Bronchial epithelial cell (primary cell): ENCODE measurements around the gene ITSN1. TPM values are rescaled to one million over a fixed set of nuclear protein-coding genes. Genes with fewer than 3 reads are reported as not detected.

Source experiments
- DNase-seq: peaks from one replicate; pipeline ENCODE4 v3.0.0-alpha.2; 2010; ENCODE audit warnings: low read depth
- FAIRE-seq: peaks from 2 replicates; lab custom pipeline; 2011; peaks lifted over from hg19 to GRCh38; lab: Jason Lieb, UNC
- H3K27me3 ChIP-seq: 2 replicates; pipeline ENCODE4 v1.5.1; 2011; ENCODE audit warnings: low read length; ENCODE audit not compliant: control insufficient read depth, insufficient read depth
- H3K36me3 ChIP-seq: 2 replicates; pipeline ENCODE4 v1.5.1; 2011; ENCODE audit warnings: low read length; ENCODE audit not compliant: control insufficient read depth, insufficient read depth
- H3K4me3 ChIP-seq: 2 replicates; pipeline ENCODE4 v1.5.1; 2011; ENCODE audit warnings: mild to moderate bottlenecking, low read depth, low read length, control low read depth
- total RNA-seq: library from RNA; depleted of rRNA; stranded (reverse); fragments of >200 nt; gene quantifications from 2 replicates; pipeline ENCODE4 v1.2.1, GENCODE V29; 2014
- TF ChIP-seq, protein P1 (sequence below): IDR thresholded peaks from 2 replicates; pipeline ENCODE4 v1.5.1; 2011; ENCODE audit warnings: mild to moderate bottlenecking, moderate library complexity, low read length, control low read depth, inconsistent platforms; ENCODE audit not compliant: insufficient read depth, severe bottlenecking

ITSN1 gene
- total RNA-seq, 1 donor from 2014 or later = 15.0 TPM

DNA sequence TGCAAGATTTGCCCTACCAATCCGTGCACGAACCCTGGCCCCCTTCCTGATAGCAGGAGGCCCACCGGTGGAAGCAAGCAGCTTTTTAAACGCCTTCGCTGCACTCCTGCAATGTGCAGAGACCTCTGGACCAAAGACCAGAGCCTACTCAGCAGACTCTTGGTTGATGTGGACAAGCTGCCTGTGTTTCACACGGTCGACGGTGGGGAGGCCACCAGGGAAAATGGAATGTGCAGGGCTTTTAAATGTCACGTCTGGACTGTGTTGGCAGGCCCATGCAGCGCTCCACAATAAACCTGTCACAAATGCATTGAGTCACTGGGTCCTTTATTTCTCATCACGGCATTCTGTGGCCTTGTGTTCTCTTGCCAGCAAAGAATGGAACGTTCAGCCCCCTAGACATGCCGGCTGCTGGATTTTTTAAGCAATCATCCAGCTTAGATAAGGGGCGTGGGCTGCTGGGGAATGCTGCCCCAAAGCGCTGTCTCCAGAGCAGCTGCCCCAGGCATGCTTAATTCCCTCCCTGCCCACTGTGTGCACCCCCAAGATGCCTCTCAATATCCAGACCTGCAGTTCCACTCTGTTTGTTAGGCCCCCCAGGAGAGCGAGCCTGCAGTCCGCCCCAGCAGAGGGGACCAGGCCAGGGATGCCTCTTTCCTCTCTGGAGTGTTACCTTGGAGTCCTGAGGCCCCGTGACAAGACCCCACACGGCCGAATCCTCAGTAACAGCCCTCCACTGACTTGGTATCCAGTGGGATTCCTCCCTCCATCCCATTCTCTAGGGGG, 202.0 kb downstream of the ITSN1 start:
- no peak overlapping the region for H3K4me3 ChIP-seq
- DNase-seq = no peak
- FAIRE-seq = no peak
- TF ChIP-seq, protein P1, sequence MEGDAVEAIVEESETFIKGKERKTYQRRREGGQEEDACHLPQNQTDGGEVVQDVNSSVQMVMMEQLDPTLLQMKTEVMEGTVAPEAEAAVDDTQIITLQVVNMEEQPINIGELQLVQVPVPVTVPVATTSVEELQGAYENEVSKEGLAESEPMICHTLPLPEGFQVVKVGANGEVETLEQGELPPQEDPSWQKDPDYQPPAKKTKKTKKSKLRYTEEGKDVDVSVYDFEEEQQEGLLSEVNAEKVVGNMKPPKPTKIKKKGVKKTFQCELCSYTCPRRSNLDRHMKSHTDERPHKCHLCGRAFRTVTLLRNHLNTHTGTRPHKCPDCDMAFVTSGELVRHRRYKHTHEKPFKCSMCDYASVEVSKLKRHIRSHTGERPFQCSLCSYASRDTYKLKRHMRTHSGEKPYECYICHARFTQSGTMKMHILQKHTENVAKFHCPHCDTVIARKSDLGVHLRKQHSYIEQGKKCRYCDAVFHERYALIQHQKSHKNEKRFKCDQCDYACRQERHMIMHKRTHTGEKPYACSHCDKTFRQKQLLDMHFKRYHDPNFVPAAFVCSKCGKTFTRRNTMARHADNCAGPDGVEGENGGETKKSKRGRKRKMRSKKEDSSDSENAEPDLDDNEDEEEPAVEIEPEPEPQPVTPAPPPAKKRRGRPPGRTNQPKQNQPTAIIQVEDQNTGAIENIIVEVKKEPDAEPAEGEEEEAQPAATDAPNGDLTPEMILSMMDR = no peak
- peaks cover 2% of the 10 kb centered on the region for H3K36me3 ChIP-seq
- no peaks in the 10 kb centered on the region for H3K27me3 ChIP-seq

DNA sequence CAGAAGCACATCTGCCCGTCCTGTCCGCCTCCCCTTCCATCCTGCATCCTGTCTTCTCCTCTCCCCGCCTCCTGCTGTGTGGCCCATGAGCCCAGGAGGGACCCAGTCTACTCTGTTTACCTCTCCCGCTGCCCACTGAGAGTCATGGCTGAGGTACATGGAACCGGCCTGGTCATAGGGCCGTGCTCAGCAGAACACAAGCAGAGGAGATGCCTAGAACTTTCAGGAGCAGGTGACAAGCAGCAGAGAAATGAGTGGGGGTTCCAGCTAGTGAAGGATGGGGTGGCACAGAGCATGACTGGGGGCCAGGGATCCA, 202.5 kb downstream of the ITSN1 start:
- TF ChIP-seq, protein P1 = no peak
- no peak for DNase-seq
- Histone ChIP-seq H3K36me3 (no peaks in the 10 kb centered on the region), H3K4me3 (no peak overlapping the region), H3K27me3 (no peaks in the 10 kb centered on the region)
- FAIRE-seq = no peak

DNA sequence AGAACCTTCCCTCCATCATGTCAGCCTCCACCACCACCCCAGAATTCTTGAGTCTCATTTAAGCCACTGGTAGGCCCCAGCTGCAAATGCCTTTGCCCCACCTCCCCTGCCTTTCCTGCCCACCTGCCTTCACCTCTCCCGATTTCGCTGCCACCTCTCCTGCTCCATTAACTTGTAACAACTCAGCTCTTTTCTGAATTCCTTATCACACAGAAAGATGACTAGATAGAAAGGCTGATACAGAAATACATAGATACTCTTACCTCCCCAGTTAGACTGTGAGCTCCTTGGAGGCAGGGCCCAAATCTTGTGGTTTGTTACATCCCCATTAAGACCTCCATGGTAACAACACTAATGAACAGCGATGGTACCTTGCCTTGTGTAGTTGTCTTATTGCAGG, 203.8 kb downstream of the ITSN1 start:
- FAIRE-seq = no peak
- TF ChIP-seq, protein P1 = no peak
- H3K36me3 ChIP-seq = no peaks in the 10 kb centered on the region
- no peaks in the 10 kb centered on the region for H3K27me3 ChIP-seq
- H3K4me3 ChIP-seq = no peak overlapping the region
- DNase-seq = no peak

DNA sequence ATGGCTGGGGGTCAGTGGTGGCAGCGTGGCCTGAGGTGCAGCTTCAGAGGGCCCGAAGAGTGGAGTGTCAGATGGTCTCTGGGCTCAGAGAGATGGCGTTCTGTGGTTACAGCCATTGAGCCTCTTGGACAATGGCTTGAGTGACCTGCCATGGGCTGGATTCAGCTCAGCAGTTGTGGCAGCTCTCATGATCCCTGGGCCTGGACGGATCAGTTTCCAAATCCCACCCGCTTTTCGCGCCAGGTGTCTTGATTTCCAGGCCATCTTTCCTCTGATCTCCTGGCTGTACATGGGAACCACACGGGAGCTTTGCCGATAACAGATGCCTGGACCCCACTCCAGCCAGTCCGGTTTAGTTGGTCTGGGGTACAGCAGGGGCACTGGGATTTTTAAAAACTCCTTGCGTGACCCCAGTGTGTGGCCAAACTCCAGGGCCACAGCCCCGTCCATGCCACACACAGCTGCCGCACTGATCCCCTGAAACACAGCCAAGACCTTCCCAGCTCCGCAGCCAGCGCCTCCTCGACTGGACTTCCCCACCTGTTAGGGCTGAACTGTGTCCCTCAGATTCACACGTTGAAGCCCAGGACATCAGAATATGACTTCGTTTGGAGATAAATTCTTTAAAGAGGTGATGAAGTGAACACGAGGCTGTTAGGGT, 205.4 kb downstream of the ITSN1 start:
- FAIRE-seq (no peak), DNase-seq (no peak)
- TF ChIP-seq, protein P1 = no peak
- H3K36me3 ChIP-seq = no peaks in the 10 kb centered on the region
- no peak overlapping the region for H3K4me3 ChIP-seq
- no peaks in the 10 kb centered on the region for H3K27me3 ChIP-seq

DNA sequence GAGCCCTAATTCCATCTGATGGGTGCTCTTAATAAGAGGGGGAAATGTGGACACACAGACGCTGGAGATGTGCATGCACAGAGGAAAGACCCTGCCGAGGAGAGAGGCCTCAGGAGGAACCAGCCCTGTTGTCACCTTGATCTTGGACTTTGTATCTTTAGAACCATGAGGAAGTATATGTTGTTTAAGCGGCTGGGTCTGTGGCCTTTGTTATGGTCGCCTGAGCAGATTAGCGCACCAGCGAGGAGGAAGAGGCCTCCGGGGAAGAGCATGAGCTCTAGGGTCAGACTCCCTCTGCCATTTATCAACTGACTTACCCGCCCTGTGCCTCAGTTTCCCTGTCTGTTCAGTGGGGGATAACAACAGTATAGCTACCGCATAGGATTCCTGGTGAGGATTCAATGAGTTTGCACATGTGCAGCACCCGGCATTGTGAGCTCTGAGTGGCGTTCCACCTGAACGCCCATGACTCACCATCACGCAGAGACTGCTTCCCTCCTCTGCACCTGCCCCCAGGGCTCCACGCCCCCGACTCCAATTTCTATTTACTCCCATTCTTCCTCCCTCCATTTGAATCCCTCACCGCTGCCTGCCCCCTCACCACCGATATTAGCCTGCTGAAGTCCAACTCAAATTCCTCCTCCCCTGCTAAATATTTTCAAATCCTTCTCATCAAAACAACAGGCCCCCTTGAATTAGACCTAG, 206.1 kb downstream of the ITSN1 start:
- peak; percentile 78 for DNase-seq
- Histone ChIP-seq H3K4me3 (no peak overlapping the region), H3K36me3 (no peaks in the 10 kb centered on the region), H3K27me3 (no peaks in the 10 kb centered on the region)
- TF ChIP-seq, protein P1 = no peak
- FAIRE-seq = peak; percentile 91
